Fibroblast of skin of left biceps (primary cell): ENCODE measurements around the gene SLC44A2.
"Not testable (repeated sequence)": the region's sequence is repeated elsewhere in the genome, so short reads cannot be mapped to it uniquely, and the experiment has no call there.

Experiments
- DNase-seq, 2 experiments: peaks; one replicate each; pipeline ENCODE4 v3.0.0-alpha.2; 2013; ENCODE audit warnings: low read depth in 2 of 2

SLC44A2 gene

DNA sequence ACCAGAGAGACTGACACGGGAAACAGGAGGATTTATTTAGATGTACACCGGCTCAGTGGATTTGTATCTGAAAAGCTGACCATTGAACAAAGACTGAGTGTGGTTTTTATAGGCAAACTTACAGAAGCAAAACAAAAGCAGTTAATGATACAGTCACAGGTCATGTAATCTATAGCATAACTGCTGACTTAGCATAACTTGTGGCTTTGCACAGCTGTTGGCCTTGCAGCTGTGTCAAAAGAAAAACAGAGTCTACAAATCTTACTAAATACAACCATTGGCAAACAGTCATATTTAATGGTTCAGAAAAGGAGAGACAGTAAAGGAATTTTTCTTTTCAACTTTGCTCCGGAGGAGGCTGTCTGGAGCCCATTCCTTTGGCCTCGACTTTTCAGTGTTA, 26.5 kb downstream of the SLC44A2 start:
- DNase-seq: no peak

DNA sequence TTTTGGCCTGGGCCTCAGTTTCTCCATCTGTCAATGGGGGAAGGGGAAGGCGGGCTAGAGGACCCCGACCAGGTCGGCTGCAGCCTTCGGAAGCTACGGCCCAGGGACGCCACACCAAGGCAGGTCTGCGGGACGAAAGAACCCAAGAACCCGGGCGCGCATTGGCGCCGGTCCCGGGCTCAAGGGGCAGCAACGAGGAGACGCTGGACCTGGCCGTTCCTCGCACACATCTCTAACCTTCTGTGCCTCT, 28.1 kb downstream of the SLC44A2 start:
- no peak for DNase-seq

DNA sequence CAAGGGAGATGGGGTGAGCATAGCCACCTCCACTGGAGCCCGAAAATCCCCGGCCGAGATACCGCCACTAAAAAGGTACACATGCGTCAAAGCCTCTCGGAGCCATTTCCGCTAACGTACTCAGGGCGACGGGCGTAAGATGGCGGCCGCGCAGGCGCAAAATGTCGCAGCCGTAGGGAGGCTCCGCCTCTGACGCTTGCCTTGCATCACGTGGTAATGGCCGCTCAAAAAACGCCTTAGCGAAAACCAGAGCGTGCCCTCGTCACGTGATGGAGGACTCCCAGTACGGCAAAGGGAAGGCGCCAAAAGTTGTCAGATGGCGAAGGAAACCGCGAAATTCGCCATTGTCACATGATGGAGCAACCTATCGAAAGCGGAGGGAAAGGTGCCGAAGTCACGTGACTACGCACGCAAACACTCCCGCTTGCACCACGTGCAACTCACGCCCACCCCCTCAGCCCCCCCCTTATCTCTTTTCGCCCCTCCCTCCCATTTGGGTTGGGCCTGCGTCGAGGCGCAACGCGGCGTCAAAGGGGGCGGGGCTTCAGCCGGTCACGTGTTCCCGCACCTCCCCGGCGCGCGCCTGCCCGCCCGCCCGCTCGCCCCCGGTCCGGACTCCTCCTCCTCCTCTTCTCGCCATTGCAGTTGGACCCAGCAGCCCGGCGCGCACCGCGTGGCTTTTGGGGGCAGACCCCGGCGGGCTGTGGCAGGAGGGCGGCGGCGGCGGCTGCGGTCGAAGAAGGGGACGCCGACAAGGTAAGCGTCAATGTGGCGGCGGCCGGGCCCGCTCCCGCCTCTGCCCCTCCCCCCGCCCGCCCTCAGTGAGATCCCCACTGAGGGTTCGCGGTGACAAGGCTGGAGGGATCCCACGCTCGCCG, 28.6 kb downstream of the SLC44A2 start, which contains the start of gene ILF3:
Gene ILF3, plus strand, starts transcription at position 615 of the 878 bp plus-strand sequence. CDS start 16,260 bp downstream, outside the sequence.
- DNase-seq: peak; percentile 100

DNA sequence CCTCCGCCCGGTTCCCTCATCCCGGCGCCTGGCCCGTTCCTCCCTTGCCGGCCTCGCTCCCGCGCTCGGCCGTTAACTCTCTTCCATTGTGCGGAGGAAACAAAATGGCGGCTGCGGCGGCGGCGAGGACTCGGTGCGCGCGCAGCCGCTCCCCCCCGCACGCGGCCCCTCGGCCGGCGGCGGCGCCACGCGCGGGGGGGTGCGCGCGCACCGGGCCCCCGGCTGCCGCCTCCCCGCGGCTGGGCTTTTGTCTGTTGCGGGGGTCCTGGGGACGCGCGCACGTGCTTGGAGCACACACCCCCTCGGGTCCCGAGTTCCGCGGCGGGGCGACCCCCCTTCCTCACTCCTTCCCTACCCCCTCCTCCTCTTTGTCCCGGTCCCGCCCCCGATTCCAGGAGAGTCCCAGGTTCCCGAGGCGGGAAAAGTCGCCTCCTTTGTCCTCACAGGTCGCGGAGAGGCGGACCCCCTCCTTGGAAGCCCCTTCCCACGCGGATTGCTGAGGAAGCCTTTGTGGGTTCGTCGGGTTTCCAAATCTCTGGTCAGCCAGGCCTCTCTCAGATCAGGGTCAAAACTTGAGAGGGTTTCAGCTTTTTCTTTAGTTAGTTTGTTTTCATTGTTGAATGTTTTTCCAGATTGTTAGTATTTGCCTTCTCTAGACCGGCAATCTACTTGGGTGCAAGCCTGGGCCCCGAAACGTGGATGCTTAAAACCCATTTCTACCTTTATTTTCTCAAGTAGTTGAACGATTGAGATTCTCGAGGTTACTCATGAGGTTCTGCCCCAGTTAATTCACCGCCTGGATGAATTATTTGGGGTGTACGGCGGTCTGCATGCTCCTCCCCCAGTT, 29.5 kb downstream of the SLC44A2 start:
- DNase-seq: no peak

DNA sequence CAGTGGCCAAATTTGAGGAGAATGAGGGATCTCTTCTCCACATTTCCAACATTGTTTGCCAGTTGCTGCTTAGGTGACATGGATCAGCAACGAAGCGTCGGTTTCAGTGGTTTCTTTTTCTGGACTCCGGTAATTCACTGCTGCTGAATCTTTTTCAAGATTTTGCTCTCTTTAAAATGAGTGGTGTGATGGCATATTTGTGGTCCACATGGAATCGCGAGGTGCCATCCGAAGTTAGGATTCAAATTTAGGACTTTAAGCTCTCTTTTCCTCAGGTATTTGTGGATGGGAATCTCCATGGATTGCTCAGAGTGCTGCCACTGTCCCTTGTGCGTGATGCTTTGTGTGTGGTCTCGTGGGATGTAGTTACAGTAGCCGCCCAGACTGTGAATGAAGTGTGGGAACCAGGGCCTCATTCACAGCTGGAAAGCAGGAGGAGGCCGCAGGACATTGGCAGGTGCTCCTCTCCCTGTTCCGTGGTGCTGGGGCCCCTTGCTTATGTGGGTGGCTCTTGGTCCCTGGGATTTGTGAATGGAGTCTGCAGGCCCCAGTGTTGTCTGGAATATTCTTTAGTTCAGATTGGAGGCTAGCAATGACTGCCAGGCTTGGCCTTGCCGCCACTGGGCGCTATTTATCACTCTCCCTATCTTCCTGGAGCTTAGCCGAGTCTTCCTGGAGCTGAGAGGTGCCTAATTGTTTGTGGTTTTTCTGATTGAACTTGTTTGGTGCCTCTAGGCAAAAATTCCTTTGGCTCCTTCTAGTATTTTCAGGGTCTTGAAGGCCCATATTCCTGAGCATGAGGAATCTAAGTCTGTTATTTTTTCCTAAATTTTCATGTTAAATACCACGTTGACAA, 30.3 kb downstream of the SLC44A2 start:
- DNase-seq: no peak

DNA sequence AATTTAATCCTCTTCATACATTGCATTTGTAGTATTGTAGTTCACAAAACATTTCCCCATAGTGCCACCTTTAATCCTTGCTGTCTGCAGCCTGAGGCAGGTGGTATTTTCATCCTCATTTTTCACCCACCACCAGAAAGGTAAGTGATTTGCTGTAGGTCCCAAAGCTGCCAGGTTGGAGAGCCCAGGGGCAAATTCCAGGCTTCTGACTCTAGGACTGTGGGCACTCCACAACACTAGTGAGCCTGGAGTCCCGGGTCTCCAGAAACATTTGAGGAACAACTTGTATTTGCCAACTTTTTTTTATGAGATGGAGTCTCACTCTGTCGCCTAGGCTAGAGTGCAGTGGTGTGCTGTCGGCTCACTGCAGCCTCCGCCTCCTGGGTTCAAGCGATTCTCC, 35.0 kb downstream of the SLC44A2 start:
- no peak for DNase-seq

DNA sequence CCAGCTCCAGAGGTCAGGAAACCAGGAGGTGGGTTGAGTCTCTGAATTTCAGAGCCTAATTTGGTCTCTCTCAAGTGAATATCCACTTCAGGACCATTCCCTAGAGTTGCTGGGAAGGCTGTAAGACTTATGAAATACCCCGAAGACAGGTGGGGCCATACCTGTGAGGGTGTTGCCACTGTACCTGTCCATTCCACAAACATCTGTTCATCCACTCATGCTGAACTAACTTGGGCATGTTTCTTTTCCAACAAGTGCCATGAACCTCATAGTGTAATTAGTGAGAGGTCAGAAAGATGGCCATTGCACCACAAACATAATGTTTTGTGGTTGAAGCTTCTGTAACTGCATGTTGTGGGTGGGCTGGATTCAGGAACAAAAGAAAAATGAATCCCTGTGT, 36.6 kb downstream of the SLC44A2 start:
- DNase-seq: no peak

DNA sequence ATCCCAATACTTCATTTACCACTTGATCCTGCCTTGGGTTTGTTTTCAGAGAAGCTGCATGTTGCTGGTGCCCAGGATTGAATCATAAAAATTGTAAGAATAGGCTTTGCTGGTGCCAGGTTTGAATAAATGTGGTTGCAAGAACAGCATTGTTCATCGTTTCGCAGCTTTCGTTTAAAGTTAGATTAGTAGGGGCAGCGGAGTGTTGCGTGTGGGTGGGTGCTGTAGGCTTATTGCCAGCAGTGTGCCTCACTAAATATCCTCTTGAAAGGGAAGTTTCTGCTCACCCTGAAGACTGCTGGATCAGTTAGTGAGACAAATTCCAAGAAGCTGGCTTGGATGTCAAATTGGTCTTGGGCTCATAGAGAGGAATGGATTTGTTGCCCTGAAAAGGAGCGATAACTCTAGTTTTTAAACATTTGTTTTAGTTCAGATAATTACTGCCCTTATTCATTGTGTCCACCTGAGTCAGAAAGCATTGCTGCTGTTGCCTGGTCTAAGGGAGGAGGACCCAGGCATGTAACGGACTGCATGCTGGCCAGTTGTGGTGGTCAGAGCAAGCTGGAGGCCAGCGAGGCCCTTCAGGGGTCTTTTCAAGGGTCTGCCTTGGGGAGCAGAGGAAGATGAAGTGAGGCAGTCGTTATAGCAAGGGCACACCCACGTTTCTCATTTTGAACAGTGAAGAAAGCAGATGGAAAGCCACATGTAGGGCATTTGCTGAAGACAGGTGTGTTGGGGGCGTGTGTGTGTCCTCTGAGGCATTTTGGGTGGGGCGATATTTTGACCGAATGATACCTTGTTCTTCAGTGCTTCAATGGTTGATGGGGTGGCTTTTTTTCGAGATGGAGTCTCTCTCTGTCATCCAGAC, 37.3 kb downstream of the SLC44A2 start:
- no peak for DNase-seq

DNA sequence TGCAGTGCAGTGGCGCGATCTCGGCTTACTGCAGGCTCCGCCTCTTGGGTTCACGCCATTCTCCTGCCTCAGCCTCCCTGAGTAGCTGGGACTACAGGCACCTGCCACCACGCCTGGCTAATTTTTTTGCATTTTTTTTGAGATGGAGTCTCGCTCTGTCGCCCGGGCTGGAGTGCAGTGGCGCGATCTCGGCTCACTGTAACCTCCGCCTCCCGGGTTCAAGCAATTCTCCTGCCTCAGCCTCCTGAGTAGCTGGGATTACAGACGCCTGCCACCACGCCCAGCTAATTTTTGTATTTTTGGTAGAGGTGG, 37.9 kb downstream of the SLC44A2 start:
- DNase-seq: not testable (repeated sequence)

DNA sequence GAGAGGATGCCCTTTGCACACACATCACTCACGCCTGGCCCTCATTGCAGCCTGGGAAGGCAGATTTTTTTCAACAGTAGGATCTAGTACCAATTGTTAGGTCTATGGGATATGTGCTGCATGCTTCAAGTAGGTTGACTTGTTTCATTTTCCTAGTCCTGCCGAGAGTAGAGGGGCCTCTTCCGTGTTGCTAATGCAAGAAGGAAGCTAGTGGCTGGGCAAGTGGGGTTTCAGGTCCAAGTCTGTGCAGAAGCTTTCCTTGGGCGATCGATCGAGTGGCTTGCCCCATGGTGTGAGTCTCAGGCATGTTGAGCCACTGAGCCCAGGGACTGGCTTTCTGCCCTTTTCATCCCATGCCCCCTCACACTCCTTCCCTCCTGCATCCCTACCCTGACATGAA, 42.5 kb downstream of the SLC44A2 start:
- no peak for DNase-seq

DNA sequence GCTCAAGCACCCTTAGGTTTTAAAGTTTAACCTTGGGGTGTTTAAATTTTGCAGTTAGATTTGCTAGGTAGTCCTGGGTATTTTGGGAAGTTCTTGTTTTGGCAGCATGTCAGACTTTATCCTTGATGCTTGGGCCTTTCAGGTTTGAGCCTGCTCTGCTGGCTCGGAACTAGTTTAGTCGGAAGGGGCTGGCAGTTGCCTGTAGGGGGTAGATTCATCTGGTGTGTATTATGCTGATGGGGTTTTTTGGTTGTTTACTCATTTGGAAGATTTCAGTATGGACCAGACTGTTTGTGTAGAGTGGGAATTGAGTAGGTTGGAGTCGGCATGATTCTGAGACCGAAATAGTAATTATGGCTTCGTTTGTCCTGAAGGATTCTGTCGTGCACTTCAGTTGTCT, 43.9 kb downstream of the SLC44A2 start:
- DNase-seq: no peak

DNA sequence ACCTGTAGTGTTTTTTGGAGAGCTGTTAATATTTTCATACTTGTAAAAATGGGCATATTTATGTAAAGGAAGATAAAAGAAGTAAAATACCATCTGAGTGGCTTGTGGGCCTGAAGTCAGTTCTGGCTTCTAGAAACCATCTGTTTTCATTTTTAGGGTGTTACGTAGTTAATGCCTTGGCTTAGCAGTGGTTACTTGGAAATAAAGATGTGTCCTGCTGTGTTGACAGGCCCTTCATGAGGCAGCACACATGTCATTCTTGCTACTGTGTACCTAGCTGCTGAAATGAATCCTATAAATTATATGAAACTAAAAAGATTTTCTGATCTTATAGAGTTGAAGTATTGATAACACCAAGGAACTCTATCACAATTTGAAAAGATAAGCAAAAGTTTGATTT, 44.8 kb downstream of the SLC44A2 start:
- DNase-seq: peak; percentile 42 to 43

DNA sequence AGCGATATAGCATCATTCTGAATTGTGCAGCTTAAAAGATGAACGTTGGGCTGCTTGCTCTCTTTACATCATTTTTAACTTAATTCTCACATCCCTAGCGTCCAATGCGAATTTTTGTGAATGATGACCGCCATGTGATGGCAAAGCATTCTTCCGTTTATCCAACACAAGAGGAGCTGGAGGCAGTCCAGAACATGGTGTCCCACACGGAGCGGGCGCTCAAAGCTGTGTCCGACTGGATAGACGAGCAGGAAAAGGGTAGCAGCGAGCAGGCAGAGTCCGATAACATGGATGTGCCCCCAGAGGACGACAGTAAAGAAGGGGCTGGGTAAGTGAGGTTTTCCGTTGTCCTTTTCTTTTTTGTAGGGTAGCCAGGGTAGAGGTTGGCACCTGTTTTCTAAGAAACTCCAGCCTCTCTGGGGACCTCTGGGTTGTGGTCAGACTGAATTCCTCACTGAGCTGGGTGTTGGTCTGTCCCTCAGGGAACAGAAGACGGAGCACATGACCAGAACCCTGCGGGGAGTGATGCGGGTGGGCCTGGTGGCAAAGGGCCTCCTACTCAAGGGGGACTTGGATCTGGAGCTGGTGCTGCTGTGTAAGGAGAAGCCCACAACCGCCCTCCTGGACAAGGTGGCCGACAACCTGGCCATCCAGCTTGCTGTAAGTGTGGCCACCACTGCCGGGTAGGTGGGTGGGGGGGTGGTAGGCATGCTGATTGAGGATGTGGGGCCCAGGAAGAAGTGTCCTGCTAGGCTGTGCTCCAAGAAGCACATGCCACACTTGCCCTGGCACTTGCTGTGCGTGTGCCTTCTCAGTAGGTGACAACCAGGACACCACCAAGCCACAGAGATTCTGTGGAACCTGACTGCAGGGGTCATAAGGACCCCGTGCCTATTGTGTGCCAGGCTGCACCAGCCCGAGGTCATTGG, 45.8 kb downstream of the SLC44A2 start:
- no peak for DNase-seq

DNA sequence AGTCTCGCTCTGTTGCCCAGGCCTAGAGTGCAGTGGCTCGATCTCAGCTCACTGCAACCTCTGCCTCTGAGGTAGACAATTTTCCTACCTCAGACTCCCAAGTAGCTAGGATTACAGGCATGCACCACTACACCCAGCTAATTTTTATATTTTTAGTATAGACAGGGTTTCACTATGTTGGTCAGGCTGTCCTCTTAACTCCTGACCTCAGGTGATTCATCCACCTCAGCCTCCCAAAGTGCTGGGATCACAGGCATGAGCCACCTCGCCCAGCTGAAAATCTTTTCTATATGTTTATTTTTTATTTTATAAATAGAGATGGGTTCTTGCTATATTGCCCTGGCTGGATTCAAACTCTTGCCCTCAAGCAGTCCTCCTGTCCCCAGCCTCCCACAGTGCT, 46.6 kb downstream of the SLC44A2 start:
- not testable (repeated sequence) for DNase-seq

DNA sequence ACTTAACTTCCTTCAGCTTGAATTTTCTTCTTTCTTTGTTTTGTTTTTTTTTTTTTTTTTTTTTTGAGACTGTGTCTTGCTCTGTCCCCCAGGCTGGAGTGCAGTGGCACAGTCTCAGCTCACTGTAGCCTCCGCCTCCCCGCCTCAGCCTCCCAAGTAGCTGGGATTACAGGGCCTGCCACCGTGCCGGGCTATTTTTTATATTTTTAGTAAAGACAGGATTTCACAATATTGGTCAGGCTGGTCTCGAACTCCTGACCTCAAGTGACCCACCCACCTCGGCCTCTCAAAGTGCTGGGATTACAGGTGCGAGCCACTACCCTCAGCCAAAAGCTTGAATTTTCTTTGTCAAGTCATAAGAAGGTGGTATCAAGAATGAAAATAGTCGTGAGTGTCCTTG, 49.9 kb downstream of the SLC44A2 start:
- not testable (repeated sequence) for DNase-seq

DNA sequence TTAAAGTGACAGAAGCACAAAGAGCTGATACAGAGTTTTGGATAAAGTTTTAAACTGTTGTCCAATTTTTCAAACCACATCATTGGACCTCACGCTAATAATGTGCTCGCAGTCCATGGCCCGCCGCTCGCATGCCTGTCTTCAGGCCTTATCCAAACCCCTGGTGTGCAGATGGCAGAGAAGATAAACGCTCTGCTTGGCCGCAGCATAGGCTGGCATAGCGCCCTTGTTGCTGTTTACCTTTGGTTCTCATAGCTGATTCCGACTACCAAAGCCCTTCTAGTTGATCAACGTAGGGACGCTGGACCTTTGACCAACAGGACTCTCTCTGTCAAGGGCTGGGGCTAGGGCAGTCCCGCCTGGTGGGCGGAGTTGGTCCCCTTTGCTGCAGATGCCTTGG, 52.4 kb downstream of the SLC44A2 start:
- no peak for DNase-seq

DNA sequence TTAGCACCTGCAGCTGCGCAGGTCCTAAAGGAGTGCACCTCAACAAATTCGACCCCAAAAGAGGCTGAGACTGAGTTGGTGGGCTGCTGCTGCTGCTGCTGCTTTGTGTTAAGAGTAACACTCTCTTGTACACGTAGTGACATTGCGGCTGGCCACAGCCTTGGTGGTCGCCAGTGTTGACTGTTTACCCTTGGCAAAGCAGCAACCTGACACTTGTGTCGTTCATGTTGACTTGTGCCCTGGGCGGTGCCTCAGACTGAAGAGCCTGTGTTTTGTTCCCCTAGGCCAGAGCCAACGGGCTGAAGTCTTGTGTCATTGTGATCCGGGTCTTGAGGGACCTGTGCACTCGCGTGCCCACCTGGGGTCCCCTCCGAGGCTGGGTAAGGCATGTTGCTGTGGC, 53.5 kb downstream of the SLC44A2 start:
- no peak for DNase-seq

DNA sequence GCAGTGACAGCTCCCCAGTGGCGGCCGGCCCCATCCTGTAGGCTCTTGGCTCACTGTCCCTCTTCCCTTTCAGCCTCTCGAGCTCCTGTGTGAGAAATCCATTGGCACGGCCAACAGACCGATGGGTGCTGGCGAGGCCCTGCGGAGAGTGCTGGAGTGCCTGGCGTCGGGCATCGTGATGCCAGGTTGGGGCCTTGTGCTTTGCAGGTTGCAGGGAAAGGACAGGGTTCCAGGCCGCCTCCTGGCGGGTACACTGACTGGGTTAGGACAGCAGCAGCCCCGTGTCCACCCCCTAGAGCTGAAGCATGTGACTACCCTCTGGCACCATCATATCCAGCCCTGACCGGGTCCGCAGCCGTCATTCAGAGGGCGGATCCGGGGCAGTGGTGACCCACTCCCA, 54.4 kb downstream of the SLC44A2 start:
- no peak for DNase-seq

DNA sequence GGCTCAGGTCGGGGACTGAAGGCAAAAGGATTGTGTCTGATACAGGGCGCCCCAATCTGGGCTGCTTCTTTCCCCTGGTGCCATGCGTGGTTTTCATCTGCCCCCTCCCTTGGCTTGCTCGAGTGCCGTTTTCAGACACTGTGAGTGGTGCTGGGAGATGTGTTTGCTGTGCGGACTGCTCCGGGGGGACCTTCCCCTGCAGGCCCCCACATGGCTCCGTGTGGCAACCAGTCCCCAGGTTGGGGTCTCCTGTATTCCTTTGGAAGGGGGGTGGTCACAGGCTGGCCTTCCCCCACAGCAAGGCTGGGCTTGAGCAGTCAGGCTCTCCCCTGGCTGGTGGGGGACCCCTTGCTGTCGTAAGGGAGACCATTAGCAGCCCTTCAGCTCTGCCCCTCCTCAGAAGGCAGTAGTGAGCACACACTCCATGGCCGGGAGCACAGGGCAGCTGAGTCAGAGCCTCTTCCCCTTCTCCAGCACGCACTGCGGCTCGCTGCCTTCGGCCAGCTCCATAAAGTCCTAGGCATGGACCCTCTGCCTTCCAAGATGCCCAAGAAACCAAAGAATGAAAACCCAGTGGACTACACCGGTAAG, 55.3 kb downstream of the SLC44A2 start:
- no peak for DNase-seq

DNA sequence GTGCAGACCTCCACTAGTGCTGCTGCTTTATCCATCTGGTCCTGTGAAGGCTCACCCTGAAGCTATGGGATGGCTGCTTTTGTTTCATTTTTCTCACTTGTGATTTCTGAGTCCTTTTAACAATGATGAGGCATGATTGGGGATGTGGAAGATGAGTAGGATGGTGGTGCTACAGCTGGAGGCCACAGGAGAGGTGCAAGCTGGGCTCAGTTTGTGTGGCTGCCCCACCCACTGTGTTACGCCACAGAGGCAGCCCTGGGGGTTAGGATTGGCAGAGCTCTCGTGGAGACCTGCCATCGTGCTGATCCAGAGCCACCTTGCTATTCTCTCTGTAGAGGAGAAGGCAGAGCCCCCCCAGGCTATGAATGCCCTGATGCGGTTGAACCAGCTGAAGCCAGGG, 56.3 kb downstream of the SLC44A2 start:
- no peak for DNase-seq
